ENCODE results near the gene FALEC.

DNA sequence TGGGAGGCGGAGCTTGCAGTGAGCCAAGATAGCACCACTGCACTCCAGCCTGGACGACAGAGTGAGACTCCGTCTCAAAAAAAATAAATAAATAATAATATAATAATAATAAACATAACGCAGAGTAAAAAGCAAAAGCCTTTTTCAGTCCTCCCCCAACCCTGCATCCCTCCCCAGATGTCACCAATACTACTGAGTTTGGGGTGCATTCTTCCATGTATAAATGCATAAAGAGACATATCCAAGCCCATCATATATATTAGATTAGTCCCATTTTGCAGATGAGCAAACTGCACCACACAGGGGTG, 32.7 kb downstream of the FALEC start:
- TF ChIP-seq, protein P1, sequence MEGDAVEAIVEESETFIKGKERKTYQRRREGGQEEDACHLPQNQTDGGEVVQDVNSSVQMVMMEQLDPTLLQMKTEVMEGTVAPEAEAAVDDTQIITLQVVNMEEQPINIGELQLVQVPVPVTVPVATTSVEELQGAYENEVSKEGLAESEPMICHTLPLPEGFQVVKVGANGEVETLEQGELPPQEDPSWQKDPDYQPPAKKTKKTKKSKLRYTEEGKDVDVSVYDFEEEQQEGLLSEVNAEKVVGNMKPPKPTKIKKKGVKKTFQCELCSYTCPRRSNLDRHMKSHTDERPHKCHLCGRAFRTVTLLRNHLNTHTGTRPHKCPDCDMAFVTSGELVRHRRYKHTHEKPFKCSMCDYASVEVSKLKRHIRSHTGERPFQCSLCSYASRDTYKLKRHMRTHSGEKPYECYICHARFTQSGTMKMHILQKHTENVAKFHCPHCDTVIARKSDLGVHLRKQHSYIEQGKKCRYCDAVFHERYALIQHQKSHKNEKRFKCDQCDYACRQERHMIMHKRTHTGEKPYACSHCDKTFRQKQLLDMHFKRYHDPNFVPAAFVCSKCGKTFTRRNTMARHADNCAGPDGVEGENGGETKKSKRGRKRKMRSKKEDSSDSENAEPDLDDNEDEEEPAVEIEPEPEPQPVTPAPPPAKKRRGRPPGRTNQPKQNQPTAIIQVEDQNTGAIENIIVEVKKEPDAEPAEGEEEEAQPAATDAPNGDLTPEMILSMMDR (IDR thresholded peaks at IDR 0.05) = no peak
- TF ChIP-seq POLR2A (IDR thresholded peaks at IDR 0.05) = no peak
